HG03095 (cell line): ENCODE results near the gene SIVA1.
"Not testable (repeated sequence)": the region's sequence is repeated elsewhere in the genome, so short reads cannot be mapped to it uniquely, and the experiment has no call there.

Experiments used
- ATAC-seq: cut with Tn5 transposase; IDR thresholded peaks from one replicate; pipeline ENCODE4 v1.9.1; 2021; ENCODE audit warnings: moderate library complexity; ENCODE audit not compliant: unreplicated experiment

The SIVA1 gene

GRCh38 chr14:104719343-104719742, 33.6 kb upstream of the SIVA1 start:
- ATAC-seq, result no peak

- ATAC-seq, result no peak
Measured at GRCh38 chr14:104721505-104722431, 31.2 kb upstream of the SIVA1 start.

GRCh38 chr14:104722938-104723650, 29.9 kb upstream of the SIVA1 start:
- ATAC-seq, result no peak

GRCh38 chr14:104723651-104724406, 29.1 kb upstream of the SIVA1 start, which contains the start of gene ADSS1:
Gene ADSS1 (plus strand): TSS chr14:104724229. CDS start chr14:104724271, 42 bp downstream.
- ATAC-seq, result peak; percentile 46

- no peak for ATAC-seq
Measured at GRCh38 chr14:104724407-104724980, 28.5 kb upstream of the SIVA1 start.

- no peak for ATAC-seq
Measured at GRCh38 chr14:104724981-104725771, 27.8 kb upstream of the SIVA1 start.

GRCh38 chr14:104725772-104726548, 27.0 kb upstream of the SIVA1 start:
- ATAC-seq, result no peak

GRCh38 chr14:104726600-104727451, 26.1 kb upstream of the SIVA1 start:
- ATAC-seq, result no peak

GRCh38 chr14:104728631-104729030, 24.3 kb upstream of the SIVA1 start:
- ATAC-seq, result no peak

GRCh38 chr14:104729176-104729834, 23.6 kb upstream of the SIVA1 start:
- not testable (repeated sequence) for ATAC-seq

- no peak for ATAC-seq
Measured at GRCh38 chr14:104729835-104730181, 23.1 kb upstream of the SIVA1 start.

GRCh38 chr14:104730487-104730886, 22.5 kb upstream of the SIVA1 start:
- no peak for ATAC-seq

GRCh38 chr14:104731320-104732294, 21.3 kb upstream of the SIVA1 start:
- ATAC-seq, result no peak

GRCh38 chr14:104732355-104732804, 20.6 kb upstream of the SIVA1 start:
- no peak for ATAC-seq

- no peak for ATAC-seq
Measured at GRCh38 chr14:104732931-104733681, 19.8 kb upstream of the SIVA1 start.

- ATAC-seq, result no peak
Measured at GRCh38 chr14:104734051-104734587, 18.8 kb upstream of the SIVA1 start.
